Measurements from ENCODE around the gene ZBTB12. TPM values are rescaled to one million over a fixed set of nuclear protein-coding genes. Genes with fewer than 3 reads are reported as not detected.

Gene ZBTB12
- polyA plus RNA-seq, 1 donor (not counting 4 experiments of a cell fraction or from before 2014, with no cell fraction given): 0.64 TPM

GRCh38 chr6:31915756-31916155 lies 13.9 kb upstream of the ZBTB12 start:
- FAIRE-seq: no peak
- dilution Hi-C loops (cut with MboI; ENCODE audit: extremely low pct_ligation_motif_present, low sequenced_read_pairs): no loop called here
- no peak for DNase-seq (ENCODE audit: low read depth, low spot score)

GRCh38 chr6:31915351-31915750 lies 13.5 kb upstream of the ZBTB12 start:
- DNase-seq (ENCODE audit: low read depth, low spot score) (no peak), FAIRE-seq (no peak)
- dilution Hi-C loops (cut with MboI; ENCODE audit: extremely low pct_ligation_motif_present, low sequenced_read_pairs): no loop called here
- Histone ChIP-seq H3K4me2 (ENCODE audit: control insufficient read depth, extremely low read depth, insufficient read depth, low read depth, low read length) (no peak overlapping the region), H3K9me3 (ENCODE audit: control insufficient read depth, low read depth, low read length) (no peaks in the 10 kb centered on the region), H2AFZ (ENCODE audit: control insufficient read depth, low read length) (no peak overlapping the region), H4K20me1 (ENCODE audit: control insufficient read depth, extremely low read depth, insufficient read depth, low read length) (no peaks in the 10 kb centered on the region), H3K9ac (ENCODE audit: control insufficient read depth, extremely low read depth, insufficient read depth, low read length) (no peak overlapping the region), H3K27me3 (ENCODE audit: control insufficient read depth, extremely low read depth, insufficient read depth, low read length) (no peaks in the 10 kb centered on the region), H3K4me1 (ENCODE audit: control insufficient read depth, extremely low read depth, insufficient read depth, low read length) (peaks cover 13% of the 10 kb centered on the region), H3K36me3 (ENCODE audit: control insufficient read depth in 2 of 2, extremely low read depth in 1 of 2, insufficient read depth in 2 of 2, low read length in 2 of 2) (no peaks in the 10 kb centered on the region), H3K27ac (ENCODE audit: control insufficient read depth, insufficient read depth, low read length) (no peak overlapping the region), H3K79me2 (ENCODE audit: control insufficient read depth, insufficient read depth, low read length) (no peaks in the 10 kb centered on the region), H3K4me3 (ENCODE audit: control insufficient read depth in 2 of 3, extremely low read depth in 1 of 3, insufficient read depth in 2 of 3, low read depth in 1 of 3, low read length in 3 of 3) (no peak overlapping the region), H3K9me1 (ENCODE audit: control insufficient read depth, extremely low read depth, insufficient read depth, low read length) (no peaks in the 10 kb centered on the region)
- TF ChIP-seq CTCF (optimal IDR thresholded peaks at IDR 0.05 in 1 of 3, IDR thresholded peaks at IDR 0.05 in 1 of 3, conservative IDR thresholded peaks at IDR 0.05 in 1 of 3; ENCODE audit: extremely low read depth in 1 of 3, insufficient read depth in 2 of 3, low read length in 3 of 3): no peak
- TF ChIP-seq EZH2 (IDR thresholded peaks at IDR 0.05; ENCODE audit: low read length): no peak

More at GRCh38 chr6:31915756-31916155, 13.9 kb upstream of the ZBTB12 start:
- H3K4me2 ChIP-seq (ENCODE audit: control insufficient read depth, extremely low read depth, insufficient read depth, low read depth, low read length): no peak overlapping the region
- no peak overlapping the region for H2AFZ ChIP-seq (ENCODE audit: control insufficient read depth, low read length)
- no peaks in the 10 kb centered on the region for H3K27me3 ChIP-seq (ENCODE audit: control insufficient read depth, extremely low read depth, insufficient read depth, low read length)
- no peak overlapping the region for H3K4me3 ChIP-seq (ENCODE audit: control insufficient read depth in 2 of 3, extremely low read depth in 1 of 3, insufficient read depth in 2 of 3, low read depth in 1 of 3, low read length in 3 of 3)
- H3K9me3 ChIP-seq (ENCODE audit: control insufficient read depth, low read depth, low read length): no peaks in the 10 kb centered on the region
- no peak overlapping the region for H3K9ac ChIP-seq (ENCODE audit: control insufficient read depth, extremely low read depth, insufficient read depth, low read length)
- no peaks in the 10 kb centered on the region for H3K36me3 ChIP-seq (ENCODE audit: control insufficient read depth in 2 of 2, extremely low read depth in 1 of 2, insufficient read depth in 2 of 2, low read length in 2 of 2)
- H3K27ac ChIP-seq (ENCODE audit: control insufficient read depth, insufficient read depth, low read length): no peak overlapping the region
- H3K4me1 ChIP-seq (ENCODE audit: control insufficient read depth, extremely low read depth, insufficient read depth, low read length): peaks cover 11% of the 10 kb centered on the region
- TF ChIP-seq CTCF (optimal IDR thresholded peaks at IDR 0.05 in 1 of 3, IDR thresholded peaks at IDR 0.05 in 1 of 3, conservative IDR thresholded peaks at IDR 0.05 in 1 of 3; ENCODE audit: extremely low read depth in 1 of 3, insufficient read depth in 2 of 3, low read length in 3 of 3): no peak
- TF ChIP-seq EZH2 (IDR thresholded peaks at IDR 0.05; ENCODE audit: low read length): no peak
- H4K20me1 ChIP-seq (ENCODE audit: control insufficient read depth, extremely low read depth, insufficient read depth, low read length): no peaks in the 10 kb centered on the region
- no peaks in the 10 kb centered on the region for H3K79me2 ChIP-seq (ENCODE audit: control insufficient read depth, insufficient read depth, low read length)
- no peaks in the 10 kb centered on the region for H3K9me1 ChIP-seq (ENCODE audit: control insufficient read depth, extremely low read depth, insufficient read depth, low read length)

Data from keratinocyte (primary cell).